ENCODE measurements around the gene SPDYE4.

Gene SPDYE4

GRCh38 chr17:8707332-8708024, 50.9 kb downstream of the SPDYE4 start:
- Histone ChIP-seq H3K27me3 (ENCODE audit: insufficient read depth, low read depth, severe bottlenecking) (no peaks in the 10 kb centered on the region), H3K27ac (peak overlapping the region; percentile 26; the same call in 1 of the 2 replicates), H3K4me3 (ENCODE audit: low read depth, low read length) (no peak overlapping the region), H3K36me3 (no peaks in the 10 kb centered on the region), H3K9me3 (ENCODE audit: severe bottlenecking) (no peaks in the 10 kb centered on the region)
- no peak for TF ChIP-seq CTCF (IDR thresholded peaks at IDR 0.05; ENCODE audit: low read depth, low read length)
- no peak for DNase-seq

- Histone ChIP-seq H3K36me3 (no peaks in the 10 kb centered on the region), H3K4me3 (ENCODE audit: low read depth, low read length) (no peak overlapping the region)
- no peak for DNase-seq
Measured at GRCh38 chr17:8706431-8706830, 51.9 kb downstream of the SPDYE4 start.

GRCh38 chr17:8705427-8705826, 52.9 kb downstream of the SPDYE4 start:
- Histone ChIP-seq H3K27me3 (ENCODE audit: insufficient read depth, low read depth, severe bottlenecking) (no peaks in the 10 kb centered on the region), H3K9me3 (ENCODE audit: severe bottlenecking) (no peaks in the 10 kb centered on the region), H3K36me3 (no peaks in the 10 kb centered on the region), H3K27ac (no peak overlapping the region), H3K4me3 (ENCODE audit: low read depth, low read length) (no peak overlapping the region)
- no peak for DNase-seq
- no peak for TF ChIP-seq CTCF (IDR thresholded peaks at IDR 0.05; ENCODE audit: low read depth, low read length)

More at GRCh38 chr17:8706431-8706830, 51.9 kb downstream of the SPDYE4 start:
- TF ChIP-seq CTCF (IDR thresholded peaks at IDR 0.05; ENCODE audit: low read depth, low read length), result no peak
- Histone ChIP-seq H3K27ac (no peak overlapping the region; the same call in 1 of the 2 replicates), H3K27me3 (ENCODE audit: insufficient read depth, low read depth, severe bottlenecking) (no peaks in the 10 kb centered on the region), H3K9me3 (ENCODE audit: severe bottlenecking) (no peaks in the 10 kb centered on the region)

- Histone ChIP-seq H3K36me3 (no peaks in the 10 kb centered on the region), H3K27ac (no peak overlapping the region), H3K9me3 (ENCODE audit: severe bottlenecking) (no peaks in the 10 kb centered on the region), H3K27me3 (ENCODE audit: insufficient read depth, low read depth, severe bottlenecking) (no peaks in the 10 kb centered on the region), H3K4me3 (ENCODE audit: low read depth, low read length) (no peak overlapping the region)
- no peak for DNase-seq
- TF ChIP-seq CTCF (IDR thresholded peaks at IDR 0.05; ENCODE audit: low read depth, low read length), result no peak
Measured at GRCh38 chr17:8703001-8703400, 55.3 kb downstream of the SPDYE4 start.

GRCh38 chr17:8701754-8702153, 56.6 kb downstream of the SPDYE4 start:
- Histone ChIP-seq H3K4me3 (ENCODE audit: low read depth, low read length) (no peak overlapping the region), H3K36me3 (no peaks in the 10 kb centered on the region), H3K9me3 (ENCODE audit: severe bottlenecking) (no peaks in the 10 kb centered on the region), H3K27ac (no peak overlapping the region), H3K27me3 (ENCODE audit: insufficient read depth, low read depth, severe bottlenecking) (no peaks in the 10 kb centered on the region)
- no peak for DNase-seq
- TF ChIP-seq CTCF (IDR thresholded peaks at IDR 0.05; ENCODE audit: low read depth, low read length), result no peak

GRCh38 chr17:8701221-8701620, 57.1 kb downstream of the SPDYE4 start:
- H3K9me3 ChIP-seq (ENCODE audit: severe bottlenecking), result no peaks in the 10 kb centered on the region
- no peak for DNase-seq
- no peak overlapping the region for H3K4me3 ChIP-seq (ENCODE audit: low read depth, low read length)
- no peak for TF ChIP-seq CTCF (IDR thresholded peaks at IDR 0.05; ENCODE audit: low read depth, low read length)
- H3K27me3 ChIP-seq (ENCODE audit: insufficient read depth, low read depth, severe bottlenecking), result no peaks in the 10 kb centered on the region
- no peaks in the 10 kb centered on the region for H3K36me3 ChIP-seq
- H3K27ac ChIP-seq, result no peak overlapping the region

All from WERI-Rb-1 (cell line).